Dendritic cell treated with granulocyte-macrophage colony-stimulating factor and Interleukin-4, amounts not matched to agents 40 ng/mL and 50 ng/mL, for 4 days (primary cell): ENCODE data around the gene C1GALT1C1L.

Source experiments
- H3K27ac Mint-ChIP-seq: one replicate; pipeline ENCODE4 v1.8.0; 2022; ENCODE audit warnings: mild to moderate bottlenecking, mixed read lengths
- H3K27me3 Mint-ChIP-seq: one replicate; pipeline ENCODE4 v1.8.0; 2022; ENCODE audit warnings: mild to moderate bottlenecking, mixed read lengths
- H3K36me3 Mint-ChIP-seq: one replicate; pipeline ENCODE4 v1.8.0; 2022; ENCODE audit warnings: low read depth, mixed read lengths
- H3K4me1 Mint-ChIP-seq: one replicate; pipeline ENCODE4 v1.8.0; 2022; ENCODE audit warnings: low read depth, mixed read lengths
- H3K4me3 Mint-ChIP-seq: one replicate; pipeline ENCODE4 v1.8.0; 2022; ENCODE audit warnings: mild to moderate bottlenecking, moderate library complexity, mixed read lengths
- H3K9me3 Mint-ChIP-seq: one replicate; pipeline ENCODE4 v1.8.0; 2022; ENCODE audit warnings: mixed read lengths
- intact Hi-C: fragments of 100-400 bp; cut with micrococcal nuclease; formaldehyde crosslinking; loops from one replicate; pipeline ENCODE4 v1.15.0; 2022

The C1GALT1C1L gene

GRCh38 chr2:43634604-43635306 lies 41.5 kb downstream of the C1GALT1C1L start:
- Mint-ChIP-seq H3K9me3 (peaks cover 8% of the 10 kb centered on the region), H3K4me3 (no peak overlapping the region), H3K36me3 (no peaks in the 10 kb centered on the region), H3K27ac (no peak overlapping the region), H3K27me3 (peaks cover 65% of the 10 kb centered on the region), H3K4me1 (peaks cover 15% of the 10 kb centered on the region)
- intact Hi-C loops, result no loop called here

GRCh38 chr2:43631618-43632317 lies 44.5 kb downstream of the C1GALT1C1L start:
- H3K4me1 Mint-ChIP-seq, result peaks cover 5% of the 10 kb centered on the region
- H3K4me3 Mint-ChIP-seq, result no peak overlapping the region
- H3K27me3 Mint-ChIP-seq, result peaks cover 49% of the 10 kb centered on the region
- H3K36me3 Mint-ChIP-seq, result no peaks in the 10 kb centered on the region
- H3K27ac Mint-ChIP-seq, result no peak overlapping the region
- H3K9me3 Mint-ChIP-seq, result no peaks in the 10 kb centered on the region
- intact Hi-C loops, result no loop called here
